ENCODE measurements around the gene CDKN1A. TPM values are rescaled to one million over a fixed set of nuclear protein-coding genes. Genes with fewer than 3 reads are reported as not detected.

The CDKN1A gene
- total and polyA plus RNA-seq, 9 of the 15 experiments (the other 6 are each of a cell fraction or from before 2014, with no cell fraction given): 0.25 to 8.1 (median 5.1) TPM

DNA sequence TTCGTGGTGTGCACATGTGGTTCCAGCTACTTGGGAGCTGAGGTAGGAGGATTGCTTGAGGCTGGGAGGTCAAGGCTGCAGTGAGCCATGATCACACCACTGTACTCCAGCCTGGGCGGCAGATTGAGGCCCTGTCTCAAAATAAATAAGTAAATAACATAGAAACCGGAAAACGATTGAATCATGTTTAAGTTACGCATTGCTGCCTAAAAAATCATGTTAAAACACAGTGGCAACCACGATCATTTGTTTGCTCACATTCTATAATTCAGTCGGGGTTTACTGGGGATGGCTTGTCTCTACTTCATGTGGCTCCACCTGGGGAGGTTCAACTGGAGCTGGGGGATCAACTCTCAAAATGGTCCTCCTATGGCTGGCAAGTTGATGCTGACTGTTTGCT is 8.2 kb upstream of the CDKN1A start:
- H3K4me1 ChIP-seq (replicated peaks in 1 of 2; ENCODE audit: control insufficient read depth in 2 of 2, insufficient read depth in 2 of 2, low read length in 2 of 2): peaks cover 4 to 12% of the 10 kb centered on the region in 2 experiments; a peak in 4 of 5 replicates
- in situ Hi-C loops (cut with MboI) (no loop called here), intact Hi-C loops (cut with micrococcal nuclease) (loop anchor here (10.0 kb wide), 1 partner anchor 245 kb away; no protein-coding TSS in a partner anchor)
- H3K4me3 ChIP-seq: no peak overlapping the region
- ChIA-PET CTCF (ENCODE audit: low intra/inter-chr PET ratio) (no interaction called here), POLR2A (interaction anchor here (1.5 to 2.0 kb wide), 2 partner anchors 11 to 75 kb away, joined by 3 to 5 read pairs; no protein-coding TSS in a partner anchor)
- no TSS peak for BruUV-seq (replicated peaks)
- 20% methylated on average over 7 of the region's 7 CpGs for WGBS (ENCODE audit: insufficient coverage, low coverage, missing lambda C conversion rate)
- no peak overlapping the region for H2AFZ ChIP-seq (ENCODE audit: low read depth, low read length)
- H3K4me2 ChIP-seq (ENCODE audit: insufficient read depth, low read length): no peak overlapping the region
- H3K9me3 ChIP-seq (replicated peaks; ENCODE audit: control insufficient read depth, insufficient read depth, low read depth, low read length): no peaks in the 10 kb centered on the region
- H4K20me1 ChIP-seq (replicated peaks; ENCODE audit: control insufficient read depth, insufficient read depth, low read length): no peaks in the 10 kb centered on the region
- H3K79me2 ChIP-seq (ENCODE audit: control insufficient read depth, insufficient read depth, low read length): no peaks in the 10 kb centered on the region
- FAIRE-seq: no peak
- H3K27ac ChIP-seq (ENCODE audit: extremely low read depth, low read depth, low read length): no peak overlapping the region
- no peak for ATAC-seq
- no peak overlapping the region for H3K9ac ChIP-seq (ENCODE audit: insufficient read depth in 1 of 2, low read depth in 2 of 2, low read length in 2 of 2)
- H3K9me1 ChIP-seq (ENCODE audit: control insufficient read depth, insufficient read depth, low read length): no peaks in the 10 kb centered on the region
- TF ChIP-seq FIP1L1 (IDR thresholded peaks at IDR 0.05; ENCODE audit: low read depth, low read length, poor library complexity, severe bottlenecking) (no peak), ZNF408 (CRISPR knock-in tag; IDR thresholded peaks at IDR 0.05; ENCODE audit: low read depth) (no peak), SAFB (IDR thresholded peaks at IDR 0.05; ENCODE audit: borderline replicate concordance, low read depth, low read length) (no peak), SRSF9 (IDR thresholded peaks at IDR 0.05; ENCODE audit: borderline replicate concordance, low read depth, low read length) (no peak)
- H3K36me3 ChIP-seq (ENCODE audit: control insufficient read depth, insufficient read depth, low read length): no peaks in the 10 kb centered on the region
- peaks cover 21 to 43% of the 10 kb centered on the region in 2 experiments for H3K27me3 ChIP-seq (ENCODE audit: control insufficient read depth in 2 of 2, insufficient read depth in 2 of 2, low read length in 2 of 2)
- DNase-seq (ENCODE audit: extremely low read depth in 1 of 4, low spot score in 3 of 4): no peak

Data from K562 (cell line).